HG03135 (cell line): ENCODE results near the gene TTC33.

Experiments
- ATAC-seq: cut with Tn5 transposase; IDR thresholded peaks from one replicate; pipeline ENCODE4 v1.9.1; 2021; ENCODE audit warnings: mild to moderate bottlenecking, moderate library complexity; ENCODE audit not compliant: unreplicated experiment

The TTC33 gene

DNA sequence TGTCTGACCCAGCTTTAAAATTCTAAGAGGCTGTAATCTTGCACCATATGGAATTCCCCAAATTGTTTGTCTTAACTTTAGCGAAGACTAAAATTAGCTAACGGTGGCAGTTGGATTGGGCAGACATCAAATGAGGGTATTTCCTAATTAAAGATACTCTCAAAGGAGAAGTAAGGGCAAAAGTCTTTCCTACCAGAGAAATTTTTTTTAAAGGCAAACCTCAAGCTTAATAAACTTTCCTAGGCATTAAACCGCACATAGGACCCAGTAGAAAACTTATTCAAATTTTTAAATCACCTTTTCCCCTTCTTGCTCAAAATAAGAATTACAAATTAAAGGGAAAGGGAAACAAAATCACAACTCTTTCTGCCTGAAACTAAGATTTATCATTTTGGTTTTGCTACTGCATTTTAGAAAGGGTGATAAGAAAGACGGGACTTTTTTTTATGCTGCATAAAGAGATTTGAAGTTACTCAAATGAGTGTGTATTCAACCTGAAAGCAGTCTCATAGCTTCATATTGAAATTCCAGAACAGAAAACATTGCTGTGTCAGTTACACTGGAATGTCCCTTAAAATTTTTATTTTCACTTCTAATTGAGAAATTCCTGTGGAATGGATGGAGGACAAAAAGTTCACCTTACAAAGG lies 265.2 kb downstream of the TTC33 start:
- peak; percentile 49 for ATAC-seq

GRCh38 chr5:40489421-40489820 lies 266.3 kb downstream of the TTC33 start:
- ATAC-seq = no peak

DNA sequence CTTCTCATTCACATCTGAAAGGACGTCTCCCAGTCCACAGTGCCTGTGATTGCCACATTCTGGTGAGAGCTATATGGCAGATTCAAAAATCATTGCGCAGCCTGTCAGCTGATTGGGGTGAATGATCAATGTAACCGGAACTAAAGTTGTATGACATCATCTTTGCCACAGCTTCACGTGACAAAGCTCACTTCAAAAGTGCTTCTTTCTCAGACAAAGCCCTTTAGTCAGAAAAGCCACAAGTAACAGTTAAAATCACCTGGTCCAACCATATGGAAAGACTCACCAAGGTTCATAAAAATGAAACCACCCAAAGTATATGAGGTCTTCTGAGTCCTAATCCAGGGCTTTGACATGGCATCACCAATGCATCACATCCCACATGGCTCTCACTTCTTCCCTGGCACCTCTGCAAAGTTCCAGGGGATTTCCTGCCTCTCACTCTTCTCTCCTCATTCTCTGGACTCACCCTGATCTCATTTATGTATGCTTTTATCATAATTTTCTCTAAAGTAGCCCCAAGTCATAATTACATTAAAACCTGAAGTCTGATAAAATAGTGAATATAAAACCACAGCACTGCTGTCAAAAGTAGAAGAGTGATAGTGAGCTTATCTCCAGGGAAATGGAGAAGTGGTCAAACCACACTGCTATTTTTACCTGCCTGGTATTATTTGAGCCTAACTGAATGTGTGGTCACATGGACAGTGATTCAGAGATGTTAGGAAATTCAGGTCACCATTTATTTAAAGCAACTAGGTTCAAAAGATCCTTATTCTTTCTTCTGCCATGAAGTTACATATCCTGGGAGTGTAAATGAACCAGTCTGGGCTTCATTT lies 269.1 kb downstream of the TTC33 start:
- peak; percentile 56 for ATAC-seq

- ATAC-seq = peak; percentile 46
Measured at GRCh38 chr5:40485021-40485998, 270.5 kb downstream of the TTC33 start.

DNA sequence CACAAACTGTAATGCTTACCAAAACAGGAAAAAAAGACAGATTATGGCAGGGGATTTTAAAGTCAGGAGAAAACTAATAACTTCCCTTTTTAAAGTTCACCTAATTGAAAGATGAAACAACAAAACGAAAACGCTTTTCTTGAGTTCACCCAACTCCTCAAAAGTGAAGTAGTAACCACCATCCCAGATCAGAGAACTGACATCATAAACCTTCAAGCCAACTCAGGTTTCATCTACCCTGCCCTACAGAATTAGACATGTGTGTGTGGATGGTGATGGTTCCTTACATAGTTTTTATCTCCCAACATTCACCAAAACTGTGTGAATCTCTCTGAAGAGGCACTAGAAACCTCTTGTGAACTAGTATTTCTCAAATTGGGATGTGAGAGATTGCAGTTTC lies 271.3 kb downstream of the TTC33 start:
- ATAC-seq = peak; percentile 50

DNA sequence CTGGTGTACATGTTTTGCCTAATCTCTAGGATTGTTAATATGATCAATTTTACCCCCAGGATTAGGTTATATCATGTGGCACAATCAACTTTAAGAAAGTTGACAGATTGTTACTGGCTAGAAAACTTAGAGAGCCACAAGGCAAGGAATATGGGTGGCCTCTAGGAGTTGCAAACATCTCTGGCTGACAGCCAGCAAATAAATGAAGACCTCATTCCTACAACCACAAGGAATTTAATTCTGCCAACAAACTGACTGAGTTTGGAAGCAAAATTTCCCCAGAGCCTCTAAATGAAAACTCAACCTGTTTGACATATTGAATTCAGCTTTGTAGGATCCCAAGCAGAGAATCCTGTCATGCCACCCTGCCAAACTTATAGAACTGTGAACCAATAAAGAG lies 272.4 kb downstream of the TTC33 start:
- ATAC-seq = no peak

- ATAC-seq = no peak
Measured at GRCh38 chr5:40481241-40481640, 274.5 kb downstream of the TTC33 start.

GRCh38 chr5:40480392-40480791 lies 275.4 kb downstream of the TTC33 start:
- ATAC-seq = no peak

DNA sequence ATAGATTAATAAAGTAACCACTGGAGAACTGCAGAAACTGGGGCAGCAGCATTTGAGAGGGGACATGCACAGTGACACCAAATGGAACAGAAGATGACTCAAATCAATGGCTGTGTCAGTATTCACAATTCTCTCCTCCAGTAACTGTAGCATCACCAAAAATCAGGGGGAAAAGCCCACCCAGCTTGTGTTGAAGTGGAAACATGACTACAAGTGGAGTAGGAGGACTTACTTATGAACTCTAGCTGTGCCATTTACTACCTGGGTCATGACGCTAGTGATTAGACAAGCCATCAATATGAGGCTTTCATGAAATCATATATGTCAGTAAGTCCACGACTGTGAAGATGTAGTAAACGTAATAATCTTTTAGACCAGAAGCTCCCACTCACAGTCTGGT lies 275.8 kb downstream of the TTC33 start:
- ATAC-seq = no peak

DNA sequence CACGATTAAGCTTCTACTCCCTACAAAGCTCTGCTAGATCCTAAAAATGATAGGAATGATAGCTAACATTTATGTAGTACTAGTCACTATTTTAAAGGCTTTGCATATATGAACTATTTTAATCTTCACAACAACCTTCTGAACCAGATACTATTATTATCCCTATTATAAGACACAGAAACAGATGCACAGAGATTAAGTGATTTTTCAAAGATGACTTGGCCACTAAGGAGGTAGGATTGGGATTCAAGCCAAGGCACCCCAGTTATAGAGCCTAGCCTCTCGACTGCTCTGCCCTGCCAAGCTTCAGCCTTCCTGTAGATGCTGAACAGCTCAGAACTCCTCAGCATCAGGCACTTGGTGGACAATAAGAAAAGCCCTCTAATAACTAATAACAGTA lies 277.0 kb downstream of the TTC33 start:
- no peak for ATAC-seq

DNA sequence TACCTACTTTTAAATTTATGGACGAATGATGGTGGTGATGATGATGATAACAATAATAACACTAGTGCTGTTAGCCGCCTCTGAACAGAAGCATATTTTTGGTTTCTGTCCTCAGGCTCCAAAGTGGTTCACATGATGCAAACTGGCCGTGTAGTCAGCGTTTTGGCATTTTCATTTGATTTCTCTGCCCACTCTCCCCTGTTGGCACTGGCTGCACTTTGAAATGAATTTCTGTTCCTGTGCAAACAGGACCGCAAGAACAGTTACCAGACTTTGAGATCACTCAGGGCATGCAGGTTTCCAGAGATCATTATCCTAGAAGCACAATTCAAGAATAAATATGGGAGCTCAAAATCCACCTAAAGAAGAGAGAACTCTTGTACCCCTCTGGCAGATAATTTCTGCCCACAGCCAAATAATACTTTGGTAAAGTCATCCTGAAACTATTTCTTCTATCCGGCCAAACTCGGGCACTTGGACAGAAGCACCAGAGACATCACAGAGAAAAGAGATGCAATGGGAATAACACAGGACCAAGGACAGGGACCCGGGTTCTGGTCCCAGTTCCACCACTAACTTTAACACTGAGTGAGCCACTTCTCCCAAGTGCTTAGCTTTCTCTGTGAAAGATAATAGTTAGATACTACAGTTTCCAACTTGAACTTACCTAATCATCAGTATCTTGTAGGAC lies 277.8 kb downstream of the TTC33 start:
- ATAC-seq = no peak

GRCh38 chr5:40475561-40475960 lies 280.2 kb downstream of the TTC33 start:
- no peak for ATAC-seq

GRCh38 chr5:40474250-40474649 lies 281.5 kb downstream of the TTC33 start:
- no peak for ATAC-seq

DNA sequence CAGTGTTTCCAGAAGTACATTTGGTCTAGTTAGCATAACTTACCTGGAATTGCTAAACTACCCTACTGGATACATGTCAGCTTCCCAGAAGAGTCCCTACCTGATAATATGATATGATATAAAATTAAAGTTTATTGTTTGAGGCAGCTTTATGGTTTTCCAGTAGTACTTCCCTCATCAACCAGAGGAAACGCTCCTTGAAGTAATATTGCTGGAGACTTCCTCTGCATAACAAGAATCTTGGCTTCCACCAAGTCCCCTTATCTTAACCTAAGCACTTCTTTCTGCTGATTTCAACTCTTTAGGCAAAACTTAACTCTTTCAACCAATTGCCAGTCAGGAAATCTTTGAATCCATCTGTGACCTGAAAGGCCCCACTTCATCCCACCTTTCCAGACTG lies 290.3 kb downstream of the TTC33 start:
- ATAC-seq = no peak

DNA sequence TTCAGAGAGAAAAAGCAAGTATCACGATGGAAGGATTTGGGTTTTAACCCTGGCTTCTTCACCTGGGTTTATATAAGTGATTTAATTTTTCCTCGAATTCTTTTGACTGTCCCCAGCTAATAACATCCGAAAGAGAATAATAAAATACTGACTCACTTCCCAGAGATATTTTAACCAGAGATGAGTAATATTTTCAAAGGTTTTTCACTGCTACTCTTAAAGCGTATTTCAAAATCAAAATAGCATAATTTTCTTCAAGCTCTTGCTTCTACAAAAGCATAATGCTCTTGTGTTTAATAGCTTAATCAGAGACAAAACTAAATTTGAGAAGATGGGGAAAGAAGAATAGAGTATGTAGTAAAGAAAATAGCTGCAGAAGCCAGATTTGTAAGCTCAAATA lies 291.2 kb downstream of the TTC33 start:
- no peak for ATAC-seq
